A673 (cell line): ENCODE results near the gene OGDH.

ENCODE experiments used
- EZH2 ChIP-seq: fragments of 200-600 bp; sonication (generic); IDR thresholded peaks from 2 replicates; pipeline ENCODE4 v1.6.1; 2017; ENCODE audit warnings: borderline replicate concordance, low read depth, mild to moderate bottlenecking, mixed read lengths, antibody characterized with exemption, low read length; ENCODE audit not compliant: poor library complexity, severe bottlenecking
- TF ChIP-seq, protein P1 (sequence below): fragments of 300-800, 200-600 bp; sonication (generic); conservative IDR thresholded peaks from 2 replicates; pipeline ENCODE4 v1.5.1; 2017; ENCODE audit warnings: low read depth, mild to moderate bottlenecking, antibody characterized with exemption, low read length, moderate library complexity, mixed read lengths

DNA sequence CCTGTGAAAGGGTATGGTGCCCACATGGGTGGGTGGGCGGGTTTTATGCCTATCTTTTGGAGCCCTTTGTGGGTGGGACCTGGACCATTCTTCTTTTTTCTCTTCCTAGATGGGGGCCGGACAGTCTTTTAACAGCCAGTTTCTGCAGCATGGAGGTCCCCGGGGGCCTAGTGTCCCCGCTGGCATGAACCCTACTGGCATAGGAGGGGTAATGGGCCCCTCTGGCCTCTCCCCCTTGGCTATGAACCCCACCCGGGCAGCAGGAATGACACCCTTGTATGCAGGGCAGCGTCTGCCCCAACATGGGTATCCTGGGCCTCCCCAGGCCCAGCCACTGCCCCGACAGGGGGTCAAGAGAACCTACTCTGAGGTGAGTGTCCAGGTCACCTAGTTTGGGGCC is 151.3 kb downstream of the OGDH start:
- TF ChIP-seq, protein P1, sequence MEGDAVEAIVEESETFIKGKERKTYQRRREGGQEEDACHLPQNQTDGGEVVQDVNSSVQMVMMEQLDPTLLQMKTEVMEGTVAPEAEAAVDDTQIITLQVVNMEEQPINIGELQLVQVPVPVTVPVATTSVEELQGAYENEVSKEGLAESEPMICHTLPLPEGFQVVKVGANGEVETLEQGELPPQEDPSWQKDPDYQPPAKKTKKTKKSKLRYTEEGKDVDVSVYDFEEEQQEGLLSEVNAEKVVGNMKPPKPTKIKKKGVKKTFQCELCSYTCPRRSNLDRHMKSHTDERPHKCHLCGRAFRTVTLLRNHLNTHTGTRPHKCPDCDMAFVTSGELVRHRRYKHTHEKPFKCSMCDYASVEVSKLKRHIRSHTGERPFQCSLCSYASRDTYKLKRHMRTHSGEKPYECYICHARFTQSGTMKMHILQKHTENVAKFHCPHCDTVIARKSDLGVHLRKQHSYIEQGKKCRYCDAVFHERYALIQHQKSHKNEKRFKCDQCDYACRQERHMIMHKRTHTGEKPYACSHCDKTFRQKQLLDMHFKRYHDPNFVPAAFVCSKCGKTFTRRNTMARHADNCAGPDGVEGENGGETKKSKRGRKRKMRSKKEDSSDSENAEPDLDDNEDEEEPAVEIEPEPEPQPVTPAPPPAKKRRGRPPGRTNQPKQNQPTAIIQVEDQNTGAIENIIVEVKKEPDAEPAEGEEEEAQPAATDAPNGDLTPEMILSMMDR = no peak
- no peak for TF ChIP-seq EZH2
